GM21737 (cell line): ENCODE results near the gene OPRM1.

Source experiments
- ATAC-seq: cut with Tn5 transposase; IDR thresholded peaks from one replicate; pipeline ENCODE4 v1.9.1; 2021; ENCODE audit warnings: mild to moderate bottlenecking, moderate library complexity; ENCODE audit not compliant: unreplicated experiment

OPRM1 gene

GRCh38 chr6:154080461-154081189 is 41.6 kb downstream of the OPRM1 start:
- ATAC-seq, result no peak

GRCh38 chr6:154086510-154086909 is 47.5 kb downstream of the OPRM1 start:
- no peak for ATAC-seq

- no peak for ATAC-seq
These were observed 53.4 kb downstream of the OPRM1 start for GRCh38 chr6:154092326-154092962.

- ATAC-seq, result no peak
These were observed 54.4 kb downstream of the OPRM1 start for GRCh38 chr6:154093231-154094044.

- ATAC-seq, result no peak
These were observed 56.5 kb downstream of the OPRM1 start for GRCh38 chr6:154095571-154095970.

GRCh38 chr6:154096316-154096715 is 57.3 kb downstream of the OPRM1 start:
- no peak for ATAC-seq

GRCh38 chr6:154096834-154097233 is 57.8 kb downstream of the OPRM1 start:
- no peak for ATAC-seq

GRCh38 chr6:154099211-154099610 is 60.2 kb downstream of the OPRM1 start:
- ATAC-seq, result no peak

- no peak for ATAC-seq
These were observed 67.2 kb downstream of the OPRM1 start for GRCh38 chr6:154106251-154106650.

GRCh38 chr6:154111025-154111424 is 72.0 kb downstream of the OPRM1 start:
- ATAC-seq, result no peak

GRCh38 chr6:154112181-154112809 is 73.3 kb downstream of the OPRM1 start:
- ATAC-seq, result no peak

- ATAC-seq, result no peak
These were observed 74.4 kb downstream of the OPRM1 start for GRCh38 chr6:154113392-154113791.

- no peak for ATAC-seq
These were observed 78.4 kb downstream of the OPRM1 start for GRCh38 chr6:154117485-154117884.

- no peak for ATAC-seq
These were observed 83.3 kb downstream of the OPRM1 start for GRCh38 chr6:154122195-154122925.

GRCh38 chr6:154123155-154123956 is 84.3 kb downstream of the OPRM1 start:
- no peak for ATAC-seq

- ATAC-seq, result no peak
These were observed 86.4 kb downstream of the OPRM1 start for GRCh38 chr6:154125421-154125820.

- no peak for ATAC-seq
These were observed 88.6 kb downstream of the OPRM1 start for GRCh38 chr6:154127657-154128056.

- no peak for ATAC-seq
These were observed 95.6 kb downstream of the OPRM1 start for GRCh38 chr6:154134471-154135147.

GRCh38 chr6:154138793-154139192 is 99.8 kb downstream of the OPRM1 start:
- no peak for ATAC-seq
